Erythroblast (primary cell): ENCODE results near the gene SH2D1B.
A peak's percentile ranks its signal among the peaks of the same experiment; 100 is the strongest.
"Not testable (repeated sequence)": the region's sequence is repeated elsewhere in the genome, so short reads cannot be mapped to it uniquely, and the experiment has no call there.

Experiments used
- DNase-seq, 2 experiments: peaks; one replicate each; lab custom pipeline; 2025; lab: John Stamatoyannopoulos, UW
- GATA1 ChIP-seq: IDR thresholded peaks from 2 replicates; pipeline ENCODE4 v1.6.1; 2011; ENCODE audit warnings: low read depth, mild to moderate bottlenecking, control low read depth, low read length, moderate library complexity
- POLR2A ChIP-seq: IDR thresholded peaks from 2 replicates; pipeline ENCODE4 v1.6.1; 2011; ENCODE audit warnings: mild to moderate bottlenecking, low read length

Gene SH2D1B

DNA sequence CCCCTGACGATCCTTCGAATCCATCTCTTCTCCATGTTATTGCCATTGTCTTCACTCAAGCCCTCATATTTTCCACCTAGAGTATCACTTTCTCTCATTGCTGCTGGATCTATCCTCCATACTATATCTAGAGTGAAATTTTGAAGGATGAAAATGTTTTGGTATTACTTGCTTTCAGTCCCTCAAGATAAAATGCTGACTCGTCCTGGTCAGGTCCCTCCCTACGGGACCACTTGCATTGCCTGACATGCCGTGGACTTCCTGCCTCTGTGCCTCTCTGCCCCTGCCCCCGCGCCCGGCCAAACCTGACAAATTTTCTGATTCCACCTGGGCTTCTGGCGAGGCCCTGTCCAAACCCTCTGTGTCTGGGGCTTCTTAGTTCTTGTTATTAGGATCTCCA, 58.9 kb downstream of the SH2D1B start:
- TF ChIP-seq POLR2A (no peak), GATA1 (no peak)
- peak; percentile 34 to 49 for DNase-seq

GRCh38 chr1:162351874-162352273, 60.1 kb downstream of the SH2D1B start:
- DNase-seq, result not testable (repeated sequence)

GRCh38 chr1:162351246-162351842, 60.6 kb downstream of the SH2D1B start:
- peak; percentile 45 to 71 for DNase-seq
- TF ChIP-seq GATA1 (no peak), POLR2A (no peak)

- TF ChIP-seq POLR2A, result no peak
- TF ChIP-seq GATA1, result no peak
- DNase-seq, result peak in 1 of 2 experiments; percentile 46
Measured at GRCh38 chr1:162349635-162350330, 62.2 kb downstream of the SH2D1B start.

- no peak for TF ChIP-seq POLR2A
- TF ChIP-seq GATA1, result no peak
- no peak for DNase-seq
Measured at GRCh38 chr1:162347281-162347680, 64.7 kb downstream of the SH2D1B start.
